ENCODE results near the gene FTSJ1. TPM values are rescaled to one million over a fixed set of nuclear protein-coding genes. Genes with fewer than 3 reads are reported as not detected.

FTSJ1 gene
- total and polyA plus RNA-seq, 2 experiments from 2014 or later: 42.8 to 76.3 TPM

GRCh38 chrX:48480142-48480541 lies 4.1 kb downstream of the FTSJ1 start:
- H3K27me3 ChIP-seq (ENCODE audit: insufficient read depth): no peaks in the 10 kb centered on the region
- H3K4me3 ChIP-seq: no peak overlapping the region
- peaks cover 4% of the 10 kb centered on the region; the same call in 1 of the 2 replicates for H3K36me3 ChIP-seq (ENCODE audit: insufficient read depth)
- H3K27me3 Mint-ChIP-seq (ENCODE audit: insufficient read depth, low read depth, poor library complexity): peaks cover 3% of the 10 kb centered on the region
- H2AFZ ChIP-seq: no peak overlapping the region
- no peak for TF ChIP-seq POLR2AphosphoS5 (IDR thresholded peaks at IDR 0.05; ENCODE audit: low read depth)
- DNase-seq (ENCODE audit: low spot score): no peak
- peaks cover 11% of the 10 kb centered on the region; the same call in 2 of the 3 replicates for H3K4me1 Mint-ChIP-seq
- H3K4me1 ChIP-seq (ENCODE audit: insufficient read depth): no peaks in the 10 kb centered on the region
- no peak overlapping the region for H3K4me2 ChIP-seq
- H3K27ac ChIP-seq (ENCODE audit: low read depth): no peak overlapping the region
- H3K79me2 ChIP-seq (replicated peaks; ENCODE audit: insufficient read depth): peaks cover 16% of the 10 kb centered on the region
- no peak overlapping the region for H3K4me3 Mint-ChIP-seq
- no peaks in the 10 kb centered on the region for H3F3A ChIP-seq (replicated peaks; ENCODE audit: low read depth)
- peaks cover 32% of the 10 kb centered on the region for H3K36me3 Mint-ChIP-seq (ENCODE audit: low read depth)
- no peaks in the 10 kb centered on the region; the same call in 2 of the 3 replicates for H3K9me3 Mint-ChIP-seq
- ATAC-seq: no peak
- H3K9me2 ChIP-seq (ENCODE audit: insufficient read depth): no peaks in the 10 kb centered on the region
- H3K27ac Mint-ChIP-seq: no peak overlapping the region
- no peaks in the 10 kb centered on the region for H4K20me1 ChIP-seq (replicated peaks; ENCODE audit: insufficient read depth)

GRCh38 chrX:48480583-48480982 lies 4.6 kb downstream of the FTSJ1 start:
- Histone ChIP-seq H3K4me2 (no peak overlapping the region), H3K36me3 (ENCODE audit: insufficient read depth) (peaks cover 4% of the 10 kb centered on the region; the same call in 1 of the 2 replicates), H3F3A (replicated peaks; ENCODE audit: low read depth) (no peaks in the 10 kb centered on the region), H3K9me2 (ENCODE audit: insufficient read depth) (no peaks in the 10 kb centered on the region), H4K20me1 (replicated peaks; ENCODE audit: insufficient read depth) (no peaks in the 10 kb centered on the region), H3K27me3 (ENCODE audit: insufficient read depth) (no peaks in the 10 kb centered on the region), H3K27ac (ENCODE audit: low read depth) (no peak overlapping the region), H3K4me3 (no peak overlapping the region), H2AFZ (no peak overlapping the region), H3K79me2 (replicated peaks; ENCODE audit: insufficient read depth) (peaks cover 16% of the 10 kb centered on the region), H3K4me1 (ENCODE audit: insufficient read depth) (no peaks in the 10 kb centered on the region)
- ATAC-seq (no peak), DNase-seq (ENCODE audit: low spot score) (no peak)
- H3K27ac Mint-ChIP-seq: no peak overlapping the region
- H3K4me1 Mint-ChIP-seq: peaks cover 10% of the 10 kb centered on the region; the same call in 2 of the 3 replicates
- H3K9me3 Mint-ChIP-seq: no peaks in the 10 kb centered on the region
- H3K27me3 Mint-ChIP-seq (ENCODE audit: insufficient read depth, low read depth, poor library complexity): peaks cover 3% of the 10 kb centered on the region
- peaks cover 32% of the 10 kb centered on the region for H3K36me3 Mint-ChIP-seq (ENCODE audit: low read depth)
- H3K4me3 Mint-ChIP-seq: no peak overlapping the region
- no peak for TF ChIP-seq CTCF (conservative IDR thresholded peaks at IDR 0.05; ENCODE audit: low read depth in 2 of 2)
- TF ChIP-seq ZNF462 (CRISPR knock-in tag; IDR thresholded peaks at IDR 0.05): no peak
- TF ChIP-seq STAT1 (IDR thresholded peaks at IDR 0.05; ENCODE audit: unreplicated experiment): no peak
- no peak for TF ChIP-seq POLR2AphosphoS5 (IDR thresholded peaks at IDR 0.05; ENCODE audit: low read depth)
- TF ChIP-seq ETS1 (IDR thresholded peaks at IDR 0.05): no peak
- no peak for TF ChIP-seq EZH2phosphoT487 (IDR thresholded peaks at IDR 0.05; ENCODE audit: unreplicated experiment)
- no peak for TF ChIP-seq ZNF114 (CRISPR knock-in tag; IDR thresholded peaks at IDR 0.05)
- no peak for TF ChIP-seq REST (IDR thresholded peaks at IDR 0.05; ENCODE audit: unreplicated experiment)
- no peak for TF ChIP-seq EZH2 (IDR thresholded peaks at IDR 0.05; ENCODE audit: low read depth, unreplicated experiment)
